GM12878 (cell line): ENCODE data around the gene ITGA8.

Source experiments
- SUZ12 ChIP-seq: fragments of 200-600 bp; sonication (generic); IDR thresholded peaks from one replicate; pipeline ENCODE4 v1.6.1; 2018; ENCODE audit warnings: antibody characterized with exemption, mild to moderate bottlenecking; ENCODE audit not compliant: unreplicated experiment
- TF ChIP-seq, protein P1 (sequence below): IDR thresholded peaks from 2 replicates; pipeline ENCODE4 v1.6.1; 2012; ENCODE audit warnings: low read depth, low read length, improper control_type of control experiment

DNA sequence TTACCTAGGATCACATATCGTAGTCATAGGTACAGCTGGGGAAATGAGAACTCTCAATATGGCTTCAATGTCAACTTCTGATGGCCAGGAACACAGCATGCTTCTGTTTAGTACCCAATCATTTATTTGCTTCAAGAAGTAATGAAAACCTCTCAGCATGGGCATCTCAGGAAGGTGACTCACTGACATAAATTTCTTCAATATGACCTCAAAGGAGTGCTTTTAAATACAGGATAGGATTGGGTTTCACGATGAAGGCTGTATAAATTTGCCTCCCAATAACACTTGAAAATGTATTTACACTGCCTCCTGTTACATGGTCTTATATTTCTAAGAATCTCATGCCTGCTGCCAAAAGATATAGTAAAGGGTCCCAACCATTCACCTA lies 15.1 kb downstream of the ITGA8 start:
- TF ChIP-seq, protein P1, sequence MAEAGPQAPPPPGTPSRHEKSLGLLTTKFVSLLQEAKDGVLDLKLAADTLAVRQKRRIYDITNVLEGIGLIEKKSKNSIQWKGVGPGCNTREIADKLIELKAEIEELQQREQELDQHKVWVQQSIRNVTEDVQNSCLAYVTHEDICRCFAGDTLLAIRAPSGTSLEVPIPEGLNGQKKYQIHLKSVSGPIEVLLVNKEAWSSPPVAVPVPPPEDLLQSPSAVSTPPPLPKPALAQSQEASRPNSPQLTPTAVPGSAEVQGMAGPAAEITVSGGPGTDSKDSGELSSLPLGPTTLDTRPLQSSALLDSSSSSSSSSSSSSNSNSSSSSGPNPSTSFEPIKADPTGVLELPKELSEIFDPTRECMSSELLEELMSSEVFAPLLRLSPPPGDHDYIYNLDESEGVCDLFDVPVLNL = no peak
- TF ChIP-seq SUZ12 = no peak
